Spleen (tissue), 7 donors: ENCODE measurements around the gene EP400.

Source experiments
- POLR2A ChIP-seq, 3 donors: fragments of 450-650 bp; IDR thresholded peaks; one replicate each; pipeline ENCODE4 v1.5.1; 2017; ENCODE audit warnings: antibody characterized with exemption in 3 of 3, mild to moderate bottlenecking in 1 of 3
- TF ChIP-seq, protein P1 (sequence below), 11 experiments: fragments of 200-600 bp in 7 of 11; fragments of 450-650 bp in 4 of 11; sonication (generic) in 4 of 11; IDR thresholded peaks in 8 of 11; conservative IDR thresholded peaks in 3 of 11; 1 replicate in 7 of 11; 2 replicates in 4 of 11; pipeline versions ENCODE4 v1.4.0 to v1.8.0; 2016 to 2021; ENCODE audit warnings: antibody characterized with exemption in 11 of 11, inconsistent platforms in 4 of 11, mild to moderate bottlenecking in 1 of 11
- donor health status: DM: no; HTN: no; CAD: no; lungs with moderate emphysema.
- donor health status: DM: no; HTN: no; CAD: no.
- donor health status: DM: no; HTN: no; CAD: no.

DNA sequence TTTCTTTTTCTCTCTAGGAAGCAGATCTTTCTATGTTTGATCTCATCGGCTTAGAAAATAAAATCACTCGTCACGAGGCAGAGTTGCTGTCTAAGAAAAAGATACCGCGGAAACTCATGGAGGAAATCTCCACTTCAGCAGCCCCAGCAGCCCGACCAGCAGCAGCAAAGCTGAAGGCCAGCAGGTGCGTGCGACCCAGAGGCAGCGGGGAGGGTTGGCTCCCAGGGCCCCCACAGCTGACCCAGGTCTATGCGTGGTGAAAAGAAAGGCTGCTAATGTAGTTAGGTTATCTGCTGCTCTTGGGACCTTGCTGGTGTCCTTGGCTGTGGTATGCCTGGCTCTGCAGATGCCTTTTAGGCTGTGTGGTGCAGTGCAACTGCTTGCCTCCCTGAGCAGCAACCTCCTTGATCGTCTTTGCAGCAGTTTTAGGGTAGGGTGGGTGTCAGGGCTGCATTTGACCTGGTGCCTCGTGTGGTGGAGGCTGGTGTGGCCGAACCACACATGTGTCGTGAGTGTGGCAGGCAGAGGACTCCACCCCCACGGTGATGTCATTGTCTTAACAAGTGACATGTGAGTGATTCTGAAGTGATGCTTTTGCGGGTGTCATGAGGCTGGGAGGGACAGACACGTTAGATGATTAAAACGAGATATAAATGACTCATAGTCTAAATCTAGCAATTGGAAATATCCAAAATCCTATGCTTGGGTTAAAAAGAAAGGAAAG lies 68.6 kb downstream of the EP400 start:
- TF ChIP-seq, protein P1, sequence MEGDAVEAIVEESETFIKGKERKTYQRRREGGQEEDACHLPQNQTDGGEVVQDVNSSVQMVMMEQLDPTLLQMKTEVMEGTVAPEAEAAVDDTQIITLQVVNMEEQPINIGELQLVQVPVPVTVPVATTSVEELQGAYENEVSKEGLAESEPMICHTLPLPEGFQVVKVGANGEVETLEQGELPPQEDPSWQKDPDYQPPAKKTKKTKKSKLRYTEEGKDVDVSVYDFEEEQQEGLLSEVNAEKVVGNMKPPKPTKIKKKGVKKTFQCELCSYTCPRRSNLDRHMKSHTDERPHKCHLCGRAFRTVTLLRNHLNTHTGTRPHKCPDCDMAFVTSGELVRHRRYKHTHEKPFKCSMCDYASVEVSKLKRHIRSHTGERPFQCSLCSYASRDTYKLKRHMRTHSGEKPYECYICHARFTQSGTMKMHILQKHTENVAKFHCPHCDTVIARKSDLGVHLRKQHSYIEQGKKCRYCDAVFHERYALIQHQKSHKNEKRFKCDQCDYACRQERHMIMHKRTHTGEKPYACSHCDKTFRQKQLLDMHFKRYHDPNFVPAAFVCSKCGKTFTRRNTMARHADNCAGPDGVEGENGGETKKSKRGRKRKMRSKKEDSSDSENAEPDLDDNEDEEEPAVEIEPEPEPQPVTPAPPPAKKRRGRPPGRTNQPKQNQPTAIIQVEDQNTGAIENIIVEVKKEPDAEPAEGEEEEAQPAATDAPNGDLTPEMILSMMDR (IDR thresholded peaks at IDR 0.05 in 8 of 11, conservative IDR thresholded peaks at IDR 0.05 in 3 of 11), result no peak
- no peak for TF ChIP-seq POLR2A (IDR thresholded peaks at IDR 0.05)
